Purkinje cell (primary cell): ENCODE results near the gene EMILIN1. TPM values are rescaled to one million over a fixed set of nuclear protein-coding genes. Genes with fewer than 3 reads are reported as not detected.

ENCODE experiments used
- polyA plus RNA-seq: library from polyadenylated mRNA; unstranded; fragments of >200 nt; fragmentation: Nextera tagmentation; gene quantifications from 2 replicates; pipeline ENCODE4 v1.2.1, GENCODE V29; 2014

Gene EMILIN1
- polyA plus RNA-seq = not detected in 2 replicates

DNA sequence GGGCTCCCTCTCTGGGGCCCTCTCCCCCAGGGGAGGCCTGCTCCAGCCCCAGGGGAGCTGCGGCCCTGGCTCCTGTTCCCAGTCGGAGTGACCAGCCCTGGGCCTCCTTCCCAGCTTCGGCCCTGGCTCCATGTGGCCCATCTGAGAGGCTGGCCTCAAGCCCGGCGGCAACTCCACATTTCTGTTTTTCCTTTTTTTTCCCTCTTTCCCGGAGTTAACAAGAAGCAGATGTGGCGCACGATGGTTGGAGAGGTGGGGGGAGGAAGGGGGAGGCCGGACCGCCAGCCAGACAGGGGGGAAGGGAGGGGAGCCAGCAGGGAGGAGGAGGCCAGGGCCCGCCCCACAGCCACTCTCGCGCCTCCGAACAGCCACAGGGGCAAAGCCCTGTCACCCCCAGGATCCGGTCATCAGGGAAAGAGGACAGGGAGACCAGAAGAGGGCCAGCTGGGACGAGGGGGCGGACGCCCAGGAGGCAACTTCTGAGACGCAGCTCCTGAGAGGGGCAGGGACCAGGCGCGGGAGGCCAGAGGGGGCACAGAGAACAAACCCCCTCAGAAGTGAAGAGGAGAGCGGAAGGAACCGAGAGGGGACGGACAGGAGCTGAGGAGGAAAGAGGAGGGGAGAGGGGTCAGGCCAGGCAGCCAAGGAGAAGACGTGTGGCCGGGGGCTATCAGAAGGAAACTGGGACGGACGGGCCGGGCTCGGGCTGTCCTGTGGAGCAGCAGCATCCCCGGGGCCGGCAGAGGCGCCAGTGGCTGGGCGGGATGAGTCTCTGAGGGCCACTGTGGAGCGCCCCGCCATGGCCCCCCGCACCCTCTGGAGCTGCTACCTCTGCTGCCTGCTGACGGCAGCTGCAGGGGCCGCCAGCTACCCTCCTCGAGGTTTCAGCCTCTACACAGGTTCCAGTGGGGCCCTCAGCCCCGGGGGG lies at the start of gene EMILIN1:
TSS of gene EMILIN1 (plus strand) at position 349 of the 928 bp plus-strand sequence. CDS start at position 800, 451 bp downstream.

DNA sequence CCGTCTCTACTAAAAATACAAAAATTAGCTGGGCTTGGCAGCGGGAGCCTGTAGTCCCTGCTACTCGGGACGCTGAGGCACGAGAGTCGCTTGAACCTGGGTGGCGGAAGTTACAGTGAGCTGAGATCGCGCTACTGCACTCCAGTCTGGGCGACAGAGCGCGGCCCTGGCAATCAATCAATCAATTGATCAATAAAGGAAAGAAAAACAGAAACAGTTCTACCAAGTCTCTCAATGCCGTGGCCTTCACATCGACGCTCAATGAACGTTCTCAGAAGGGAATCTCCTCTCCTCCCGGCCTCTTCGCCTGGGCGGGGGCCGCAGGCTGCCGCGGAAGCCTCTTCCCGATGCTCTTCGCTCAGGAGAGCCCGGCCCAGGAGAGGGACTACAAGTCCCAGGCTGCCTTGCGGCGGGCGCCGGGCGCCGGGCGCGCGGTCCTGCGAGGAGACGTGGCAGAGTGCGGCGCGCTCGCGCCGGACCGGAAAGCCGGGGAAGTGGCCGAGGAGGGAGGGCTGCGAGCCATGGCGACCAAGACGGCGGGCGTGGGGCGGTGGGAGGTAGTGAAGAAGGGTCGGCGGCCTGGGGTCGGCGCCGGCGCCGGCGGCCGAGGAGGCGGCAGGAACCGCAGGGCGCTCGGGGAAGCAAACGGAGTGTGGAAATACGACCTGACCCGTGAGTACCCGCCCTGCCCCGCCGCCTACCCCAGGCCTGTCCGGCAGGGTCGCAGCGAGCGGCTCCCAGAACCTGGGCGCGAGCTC lies 45.7 kb upstream of the EMILIN1 start, which contains the start of gene TMEM214:
TSS of gene TMEM214 (plus strand) at position 471 of the 758 bp plus-strand sequence. CDS start at position 522, 51 bp downstream.

DNA sequence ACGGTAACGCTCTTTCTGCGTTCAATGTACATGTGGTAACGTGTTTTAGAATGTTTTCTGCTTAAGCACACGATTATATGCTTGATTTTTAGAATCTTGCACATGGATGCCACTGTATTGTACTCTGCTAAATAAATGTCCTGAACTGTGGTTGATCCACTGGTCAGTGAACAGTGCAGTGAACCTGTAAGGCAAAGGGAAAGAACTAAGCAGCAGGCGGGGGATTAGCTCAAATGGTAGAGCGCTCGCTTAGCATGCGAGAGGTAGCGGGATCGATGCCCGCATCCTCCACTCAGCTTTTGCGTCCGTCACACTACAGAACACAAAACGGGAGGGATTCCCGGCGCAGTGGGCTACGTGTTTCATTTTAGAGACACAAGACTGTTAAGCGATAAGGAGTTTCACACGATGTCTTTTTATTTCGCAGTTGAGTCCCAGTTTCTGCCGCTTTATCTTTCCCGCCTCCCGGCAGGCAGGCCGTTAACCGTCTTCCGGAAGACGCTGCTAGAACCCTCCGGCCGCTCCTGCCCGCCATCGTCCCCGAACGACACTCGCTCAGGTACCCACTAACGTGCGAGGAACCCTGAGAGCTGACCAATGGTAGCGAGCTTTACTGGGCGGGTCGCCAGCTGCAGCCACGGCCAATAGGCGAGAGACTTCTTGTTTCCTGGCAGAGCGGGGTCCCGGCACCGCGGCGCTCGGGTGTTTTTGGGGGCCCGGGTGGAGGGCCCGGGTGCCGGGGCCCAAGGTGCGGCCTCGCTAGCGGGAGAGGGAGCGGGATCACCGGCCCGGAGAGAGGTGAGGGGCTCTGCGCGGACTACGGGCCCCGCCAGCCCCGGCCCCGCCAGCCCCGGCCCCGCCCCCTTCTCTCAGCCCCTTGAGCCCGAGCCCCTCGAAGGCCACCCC lies 27.2 kb upstream of the EMILIN1 start, which contains the start of gene AGBL5:
TSS of gene AGBL5 (plus strand) at position 673 of the 906 bp plus-strand sequence. CDS start 1,291 bp downstream, outside the sequence.

DNA sequence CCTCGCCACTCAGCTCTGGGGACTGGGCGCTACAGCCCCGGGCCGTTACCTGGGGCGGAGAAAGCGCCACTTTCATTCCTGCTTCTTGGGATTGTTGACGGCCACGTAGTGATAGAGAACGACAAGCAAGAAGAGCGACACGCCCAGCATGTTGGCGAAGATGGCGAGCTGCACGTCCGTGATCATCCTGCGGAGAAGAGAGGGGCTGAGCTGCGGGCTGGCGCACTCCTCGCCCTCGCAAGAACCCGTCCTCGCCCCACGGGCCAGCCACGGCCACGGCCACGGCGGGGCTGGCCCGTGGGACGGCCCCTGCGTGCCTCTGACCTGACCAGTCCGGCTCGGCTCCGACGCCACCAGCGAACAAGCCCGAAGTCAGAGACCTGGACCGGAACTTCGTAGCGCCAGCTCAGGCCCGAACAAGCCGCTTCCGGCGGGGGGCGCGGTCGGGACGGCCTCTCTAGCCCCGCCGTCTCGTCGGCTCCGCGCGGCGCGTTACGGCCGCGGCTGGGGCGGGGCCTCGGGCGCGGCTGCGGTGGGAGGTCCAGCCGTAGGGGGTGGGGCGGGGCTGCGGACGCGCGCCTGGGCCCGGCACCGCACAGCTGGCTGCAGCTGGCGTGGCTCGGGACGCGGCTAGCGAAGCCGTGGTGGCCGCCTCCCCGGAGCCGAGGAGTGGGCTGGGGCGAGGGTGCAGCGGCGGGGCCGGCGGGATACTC lies 7.0 kb upstream of the EMILIN1 start, which contains the start of gene OST4:
TSS of gene OST4 (minus strand) at position 378 of the 713 bp plus-strand sequence.

DNA sequence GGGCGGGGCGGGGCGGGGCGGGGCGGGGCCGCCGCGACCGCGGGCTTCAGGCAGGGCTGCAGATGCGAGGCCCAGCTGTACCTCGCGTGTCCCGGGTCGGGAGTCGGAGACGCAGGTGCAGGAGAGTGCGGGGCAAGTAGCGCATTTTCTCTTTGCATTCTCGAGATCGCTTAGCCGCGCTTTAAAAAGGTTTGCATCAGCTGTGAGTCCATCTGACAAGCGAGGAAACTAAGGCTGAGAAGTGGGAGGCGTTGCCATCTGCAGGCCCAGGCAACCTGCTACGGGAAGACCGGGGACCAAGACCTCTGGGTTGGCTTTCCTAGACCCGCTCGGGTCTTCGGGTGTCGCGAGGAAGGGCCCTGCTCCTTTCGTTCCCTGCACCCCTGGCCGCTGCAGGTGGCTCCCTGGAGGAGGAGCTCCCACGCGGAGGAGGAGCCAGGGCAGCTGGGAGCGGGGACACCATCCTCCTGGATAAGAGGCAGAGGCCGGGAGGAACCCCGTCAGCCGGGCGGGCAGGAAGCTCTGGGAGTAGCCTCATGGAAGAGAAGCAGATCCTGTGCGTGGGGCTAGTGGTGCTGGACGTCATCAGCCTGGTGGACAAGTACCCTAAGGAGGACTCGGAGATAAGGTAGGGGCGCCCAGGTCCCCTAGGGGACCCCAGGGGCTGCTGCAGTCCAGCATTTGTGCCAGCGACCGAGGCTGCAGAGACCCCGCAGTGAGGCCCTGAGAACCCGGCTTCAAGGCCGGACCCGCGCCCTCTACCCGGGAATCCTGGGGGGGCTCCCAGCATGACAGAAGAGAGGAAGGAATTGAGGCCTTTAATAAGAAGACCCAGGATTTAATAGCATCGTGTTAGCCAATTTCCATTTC lies 8.5 kb downstream of the EMILIN1 start, which contains the start of gene KHK:
TSS of gene KHK (plus strand) at position 49 of the 870 bp plus-strand sequence. CDS start at position 537, 488 bp downstream.

DNA sequence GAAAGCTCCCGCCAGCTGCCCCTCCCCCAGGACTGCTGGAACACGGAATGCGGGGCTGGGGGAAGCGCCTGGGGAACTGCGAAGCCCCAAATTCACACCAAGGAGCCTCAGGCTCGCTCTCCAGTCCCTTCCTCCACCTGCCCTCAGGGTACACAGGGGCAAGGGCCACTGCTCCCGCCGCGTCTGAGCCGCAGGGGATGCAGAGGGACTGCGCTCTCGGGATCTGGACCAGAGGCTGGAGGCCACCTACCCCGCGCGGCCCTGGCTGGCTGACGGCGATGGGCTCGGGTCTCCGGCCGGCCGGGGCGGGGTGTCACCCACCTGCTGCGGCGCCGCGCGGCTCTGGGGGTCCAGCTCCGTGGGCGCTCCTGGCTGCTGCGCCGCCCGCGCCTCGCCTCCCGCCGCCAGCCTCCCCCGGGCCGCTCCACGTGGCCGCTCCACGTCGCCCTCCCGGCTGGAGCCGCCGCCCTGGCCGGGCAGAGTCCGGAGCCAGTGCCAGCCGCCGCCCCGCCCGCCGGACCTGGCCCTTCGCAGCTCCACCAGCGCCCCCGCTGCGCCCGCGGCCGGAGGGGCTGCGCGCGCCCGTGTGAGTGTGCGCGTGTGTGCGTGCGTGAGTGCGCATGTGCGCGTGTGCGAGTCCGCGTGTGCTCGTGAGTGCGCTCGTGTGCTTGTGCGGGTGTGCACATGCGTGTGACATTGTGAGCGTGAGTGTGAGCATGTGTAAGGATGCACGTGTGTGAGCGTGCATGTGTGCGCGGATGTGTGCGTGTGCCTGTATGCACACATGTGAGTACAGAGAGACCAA lies 40.3 kb downstream of the EMILIN1 start, which contains the start of gene CGREF1:
TSS of gene CGREF1 (minus strand) at position 604 of the 805 bp plus-strand sequence. CDS start 14,762 bp downstream, outside the sequence.

DNA sequence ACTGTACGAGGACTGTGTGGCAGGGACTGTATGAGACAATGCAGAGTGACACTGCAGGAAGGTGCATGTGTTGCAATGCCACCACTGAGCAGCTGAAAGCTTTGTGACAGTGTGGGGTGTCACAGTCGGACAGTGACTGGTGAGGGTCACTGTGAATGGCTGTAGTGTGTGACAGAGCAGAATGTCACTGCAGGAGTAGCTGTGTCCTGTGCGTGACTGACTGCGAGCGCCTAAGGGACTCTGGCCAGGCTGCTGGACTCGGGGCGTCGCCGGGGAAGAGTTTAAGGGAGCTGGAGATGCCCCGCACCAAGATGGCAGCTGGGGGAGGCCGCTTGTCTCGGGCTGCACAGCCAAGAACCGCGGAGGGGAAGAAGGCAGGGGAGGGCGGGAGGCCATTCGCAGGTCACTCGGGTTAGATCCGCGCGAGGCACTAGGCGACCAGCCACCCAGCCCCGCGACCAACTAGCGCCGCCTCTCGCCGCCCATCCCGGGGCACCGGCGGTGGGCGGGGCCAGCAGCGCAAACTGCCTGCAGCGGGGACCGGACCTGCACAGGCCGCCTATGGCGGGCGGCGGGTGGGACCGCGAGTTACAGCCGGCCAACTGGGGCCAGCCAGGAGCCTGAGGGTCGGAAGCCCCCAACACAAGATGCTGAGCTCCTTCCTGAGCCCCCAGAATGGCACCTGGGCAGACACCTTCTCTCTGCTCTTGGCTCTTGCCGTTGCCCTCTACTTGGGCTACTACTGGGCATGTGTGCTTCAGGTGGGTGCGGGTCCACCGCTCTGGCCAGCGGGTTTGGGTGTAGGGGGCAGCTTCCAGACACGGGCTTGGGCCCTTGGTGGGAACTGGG lies 45.1 kb downstream of the EMILIN1 start, which contains the start of gene ABHD1:
TSS of gene ABHD1 (plus strand) at position 514 of the 849 bp plus-strand sequence. CDS start at position 648, 134 bp downstream.

DNA sequence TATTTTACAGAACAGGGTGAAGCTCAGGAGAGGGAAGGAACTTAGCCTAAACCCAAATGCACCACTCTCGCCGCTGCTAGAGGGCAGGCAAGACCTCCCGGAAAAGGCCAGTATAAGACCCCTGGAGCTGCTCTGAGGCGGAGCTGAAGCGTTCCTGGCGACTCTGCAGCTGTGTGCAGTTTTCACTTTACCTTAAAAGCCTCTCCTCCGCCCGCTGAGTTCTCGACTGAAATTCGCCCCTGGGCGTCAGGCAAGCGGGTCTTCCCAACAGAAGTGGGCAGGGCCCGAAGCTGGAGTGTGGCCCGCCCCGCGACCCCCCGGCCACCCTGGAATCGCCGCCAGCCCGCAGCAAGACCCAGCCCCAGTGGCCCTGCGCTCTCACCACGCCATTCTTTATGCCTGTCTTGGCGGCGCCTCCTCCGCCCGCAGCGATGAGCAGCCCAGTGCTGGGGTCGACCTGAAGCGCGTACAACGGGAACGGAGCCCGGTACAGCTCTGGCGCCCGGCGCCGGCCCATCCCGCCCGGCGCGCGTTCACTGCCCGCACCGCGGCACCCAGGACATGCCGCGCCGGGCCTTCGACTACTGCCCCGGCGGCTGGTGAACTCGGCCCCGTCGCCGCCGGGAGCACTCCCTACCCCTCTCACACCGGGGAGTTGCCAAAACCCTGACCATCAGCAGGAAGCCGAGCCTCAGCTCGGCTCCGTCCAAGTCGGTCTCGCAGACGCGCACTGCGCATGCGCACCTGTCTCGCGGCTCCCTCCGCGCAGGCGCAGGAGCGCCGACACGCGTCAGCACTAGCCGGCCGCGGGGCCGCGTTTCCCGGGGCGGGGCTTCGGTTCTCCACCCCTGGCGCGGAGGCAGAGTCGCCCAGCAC lies 55.7 kb downstream of the EMILIN1 start, which contains the start of gene PREB:
TSS of gene PREB (minus strand) at position 732 of the 876 bp plus-strand sequence. CDS start at position 517, 215 bp downstream.

Other genes starting within 250 kb of the EMILIN1 start
- 10.1 and 11.6 TPM in 2 replicates for gene DPYSL5, start 230.5 kb upstream of the EMILIN1 start, polyA plus RNA-seq
- gene MAPRE3, start 108.0 kb upstream of the EMILIN1 start, polyA plus RNA-seq = 17.4 and 20.0 TPM in 2 replicates
- gene TMEM214, start 45.6 kb upstream of the EMILIN1 start, polyA plus RNA-seq = 11.2 and 12.8 TPM in 2 replicates
- 2.1 and 2.3 TPM in 2 replicates for gene AGBL5, start 26.9 kb upstream of the EMILIN1 start, polyA plus RNA-seq
- gene OST4, start 7.0 kb upstream of the EMILIN1 start, polyA plus RNA-seq = 651 and 832 TPM in 2 replicates
- 0.28 and 1.3 TPM in 2 replicates for gene KHK, start 8.2 kb downstream of the EMILIN1 start, polyA plus RNA-seq
- 28.9 and 37.0 TPM in 2 replicates for gene CGREF1, start 40.5 kb downstream of the EMILIN1 start, polyA plus RNA-seq
- not detected in 2 replicates for gene ABHD1, start 45.2 kb downstream of the EMILIN1 start, polyA plus RNA-seq
- 13.8 and 25.2 TPM in 2 replicates for gene PREB, start 56.0 kb downstream of the EMILIN1 start, polyA plus RNA-seq
- gene PRR30, start 60.8 kb downstream of the EMILIN1 start, polyA plus RNA-seq = not detected in 2 replicates
- gene TCF23, start 70.4 kb downstream of the EMILIN1 start, polyA plus RNA-seq = not detected in 2 replicates
- gene ATRAID, start 133.4 kb downstream of the EMILIN1 start, polyA plus RNA-seq = 123 and 146 TPM in 2 replicates
- gene SLC5A6, start 133.7 kb downstream of the EMILIN1 start, polyA plus RNA-seq = 7.2 and 9.7 TPM in 2 replicates
- gene CAD, start 138.8 kb downstream of the EMILIN1 start, polyA plus RNA-seq = 4.1 and 4.9 TPM in 2 replicates
- gene SLC30A3, start 184.4 kb downstream of the EMILIN1 start, polyA plus RNA-seq = 6.0 TPM in 1 of 2 replicates, not detected in the other
- not detected in 2 replicates for gene DNAJC5G, start 196.8 kb downstream of the EMILIN1 start, polyA plus RNA-seq
- gene TRIM54, start 203.8 kb downstream of the EMILIN1 start, polyA plus RNA-seq = not detected in 2 replicates
- 0.43 TPM in 1 of 2 replicates, not detected in the other for gene UCN, start 229.8 kb downstream of the EMILIN1 start, polyA plus RNA-seq
- 142 and 167 TPM in 2 replicates for gene MPV17, start 244.5 kb downstream of the EMILIN1 start, polyA plus RNA-seq